H1 (cell line): ENCODE results near the gene PRG3. TPM values are rescaled to one million over a fixed set of nuclear protein-coding genes. Genes with fewer than 3 reads are reported as not detected.

Source experiments
- CBX8 ChIP-seq: fragments of 300-800, 300-1000 bp; sonication (generic); IDR thresholded peaks from 2 replicates; pipeline ENCODE4 v1.7.1; 2016; ENCODE audit warnings: low read depth, low read length, borderline replicate concordance
- CHD7 ChIP-seq: fragments of 300-600 bp; sonication (generic); IDR thresholded peaks from 2 replicates; pipeline ENCODE4 v1.7.1; 2012; ENCODE audit warnings: low read length, moderate library complexity, mild to moderate bottlenecking, inconsistent platforms; ENCODE audit not compliant: insufficient replicate concordance
- CTBP2 ChIP-seq: IDR thresholded peaks from 2 replicates; pipeline ENCODE4 v1.7.0; 2011; ENCODE audit warnings: borderline replicate concordance, mild to moderate bottlenecking, moderate library complexity, mixed read lengths, low read length; ENCODE audit not compliant: insufficient read depth, insufficient read length
- TBP ChIP-seq: IDR thresholded peaks from 2 replicates; pipeline ENCODE4 v1.6.1; 2011; ENCODE audit warnings: low read depth, low read length, improper control_type of control experiment
- polyA plus RNA-seq, 7 experiments: library from polyadenylated mRNA; depleted of rRNA in 3 of 7; stranded (reverse) in 5 of 7; unstranded in 2 of 7; fragments of >200 nt in 5 of 7; fragments of 200-250 nt in 2 of 7; gene quantifications; 1 replicate in 5 of 7; 2 replicates in 1 of 7; 4 replicates in 1 of 7; pipeline versions ENCODE4 v1.2.1 to v1.2.3, GENCODE V29; 2011 to 2013; ENCODE audit warnings: missing spikeins in 2 of 7, mixed read lengths in 2 of 7
- total RNA-seq: library from RNA; stranded (reverse); fragmentation: NEBNext Ultra II Directional; extraction: Animal tissue kit (Norgen Biotek cat#: 25700); gene quantifications from 2 replicates; pipeline ENCODE4 v1.2.1, GENCODE V29; 2021

PRG3 gene
- total and polyA plus RNA-seq, 2 of the 8 experiments (the other 6 are each of a cell fraction or from before 2014, with no cell fraction given) = not detected

- no peak for TF ChIP-seq CTBP2
- TF ChIP-seq CBX8 = no peak
- no peak for TF ChIP-seq TBP
- no peak for TF ChIP-seq CHD7
Measured at GRCh38 chr11:57421805-57422204, 40.9 kb upstream of the PRG3 start (continued).
